Skin of body (tissue), 2 donors: Measurements from ENCODE around the gene SP7. TPM values are rescaled to one million over a fixed set of nuclear protein-coding genes. Genes with fewer than 3 reads are reported as not detected.
"Not testable (repeated sequence)": the region's sequence is repeated elsewhere in the genome, so short reads cannot be mapped to it uniquely, and the experiment has no call there.

Experiments used
- DNase-seq: peaks from one replicate; lab custom pipeline; 2025; lab: John Stamatoyannopoulos, UW
- total RNA-seq: library from RNA; depleted of rRNA; stranded (reverse); fragments of >200 nt; gene quantifications from one replicate; pipeline ENCODE4 v1.2.3, GENCODE V29; 2014

The SP7 gene
- total RNA-seq, 1 donor from 2014 or later: 0.30 TPM

GRCh38 chr12:53347905-53348304, 11.8 kb upstream of the SP7 start:
- DNase-seq: no peak

GRCh38 chr12:53346491-53346890, 10.3 kb upstream of the SP7 start:
- no peak for DNase-seq

- peak; percentile 83 for DNase-seq
These were observed 9.5 kb upstream of the SP7 start for GRCh38 chr12:53345486-53346188.

- peak; percentile 79 for DNase-seq
These were observed 8.8 kb upstream of the SP7 start for GRCh38 chr12:53344824-53345485.

- no peak for DNase-seq
These were observed 8.3 kb upstream of the SP7 start for GRCh38 chr12:53344487-53344823.

- DNase-seq: no peak
These were observed 7.8 kb upstream of the SP7 start for GRCh38 chr12:53343969-53344368.

- no peak for DNase-seq
These were observed 7.3 kb upstream of the SP7 start for GRCh38 chr12:53343449-53343848.

GRCh38 chr12:53340398-53340797, 4.2 kb upstream of the SP7 start:
- DNase-seq: no peak

- no peak for DNase-seq
These were observed 2.8 kb upstream of the SP7 start for GRCh38 chr12:53338916-53339315.

- no peak for DNase-seq
These were observed 1.9 kb upstream of the SP7 start for GRCh38 chr12:53338017-53338416.

GRCh38 chr12:53334822-53335221, 1.3 kb downstream of the SP7 start:
- DNase-seq: no peak

GRCh38 chr12:53333845-53334244, 2.3 kb downstream of the SP7 start:
- DNase-seq: no peak

- DNase-seq: no peak
These were observed 2.9 kb downstream of the SP7 start for GRCh38 chr12:53333289-53333688.

- DNase-seq: no peak
These were observed 3.4 kb downstream of the SP7 start for GRCh38 chr12:53332744-53333143.

- not testable (repeated sequence) for DNase-seq
These were observed 3.8 kb downstream of the SP7 start for GRCh38 chr12:53332339-53332738.

GRCh38 chr12:53330671-53331070, 5.5 kb downstream of the SP7 start:
- DNase-seq: no peak

GRCh38 chr12:53328043-53328435, 8.1 kb downstream of the SP7 start:
- DNase-seq: no peak

GRCh38 chr12:53327435-53328042, 8.6 kb downstream of the SP7 start:
- no peak for DNase-seq

- DNase-seq: no peak
These were observed 9.5 kb downstream of the SP7 start for GRCh38 chr12:53326460-53327185.

- DNase-seq: peak; percentile 36
These were observed 10.6 kb downstream of the SP7 start for GRCh38 chr12:53325511-53326061.

GRCh38 chr12:53324779-53325510, 11.2 kb downstream of the SP7 start:
- DNase-seq: peak; percentile 92
